ENCODE measurements around the gene FAF1.

DNA sequence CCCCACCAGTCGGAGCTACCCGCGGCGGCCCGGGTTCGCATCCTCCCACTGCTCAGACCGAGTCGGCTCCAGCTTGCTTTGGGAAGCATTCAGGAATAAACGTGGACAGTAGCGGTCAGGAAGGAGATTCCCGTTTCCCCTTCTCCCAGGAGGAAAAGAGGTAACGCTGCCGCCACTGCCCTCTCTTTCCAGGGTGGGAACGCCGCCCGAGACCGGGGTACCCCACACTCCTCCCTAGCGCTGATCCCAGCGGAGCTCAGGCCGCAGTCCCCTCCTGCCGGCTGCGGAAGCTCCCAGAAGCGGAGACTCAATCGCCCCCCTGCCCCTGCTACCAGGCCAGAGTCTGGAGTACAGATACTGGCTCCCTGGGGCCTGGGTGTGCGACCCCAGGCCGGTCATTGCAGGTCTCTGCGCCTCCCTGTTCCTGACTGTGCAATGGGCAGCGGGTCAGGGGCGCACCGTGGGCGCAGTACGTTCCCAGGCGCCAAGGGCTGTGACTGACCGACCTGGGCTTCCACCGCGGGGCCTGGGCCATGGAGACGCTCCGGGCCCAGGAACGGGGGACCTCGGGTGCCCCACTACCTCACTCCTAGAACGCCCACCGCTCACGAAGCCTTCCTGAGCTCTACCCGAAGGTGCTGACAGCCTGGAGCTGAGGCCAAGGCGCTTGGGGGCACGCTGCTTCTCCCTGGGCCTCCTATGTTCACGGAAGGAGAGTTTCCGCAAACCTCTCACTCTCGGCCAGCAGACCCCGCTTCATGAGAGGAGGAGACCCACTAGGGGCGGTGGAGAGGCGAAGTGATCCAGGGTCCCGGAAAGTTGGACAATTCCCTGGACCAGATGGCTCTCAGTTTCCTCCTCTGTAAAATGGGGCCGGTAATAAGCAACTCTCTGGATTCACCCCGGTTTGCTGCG is 544.6 kb downstream of the FAF1 start:
- TF ChIP-seq, protein P1, sequence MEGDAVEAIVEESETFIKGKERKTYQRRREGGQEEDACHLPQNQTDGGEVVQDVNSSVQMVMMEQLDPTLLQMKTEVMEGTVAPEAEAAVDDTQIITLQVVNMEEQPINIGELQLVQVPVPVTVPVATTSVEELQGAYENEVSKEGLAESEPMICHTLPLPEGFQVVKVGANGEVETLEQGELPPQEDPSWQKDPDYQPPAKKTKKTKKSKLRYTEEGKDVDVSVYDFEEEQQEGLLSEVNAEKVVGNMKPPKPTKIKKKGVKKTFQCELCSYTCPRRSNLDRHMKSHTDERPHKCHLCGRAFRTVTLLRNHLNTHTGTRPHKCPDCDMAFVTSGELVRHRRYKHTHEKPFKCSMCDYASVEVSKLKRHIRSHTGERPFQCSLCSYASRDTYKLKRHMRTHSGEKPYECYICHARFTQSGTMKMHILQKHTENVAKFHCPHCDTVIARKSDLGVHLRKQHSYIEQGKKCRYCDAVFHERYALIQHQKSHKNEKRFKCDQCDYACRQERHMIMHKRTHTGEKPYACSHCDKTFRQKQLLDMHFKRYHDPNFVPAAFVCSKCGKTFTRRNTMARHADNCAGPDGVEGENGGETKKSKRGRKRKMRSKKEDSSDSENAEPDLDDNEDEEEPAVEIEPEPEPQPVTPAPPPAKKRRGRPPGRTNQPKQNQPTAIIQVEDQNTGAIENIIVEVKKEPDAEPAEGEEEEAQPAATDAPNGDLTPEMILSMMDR (IDR thresholded peaks at IDR 0.05), result no peak
- no peak for TF ChIP-seq POLR2A (IDR thresholded peaks at IDR 0.05)

Measured in right lobe of liver (tissue), 4 donors.